GM18498 (cell line): ENCODE measurements around the gene TMX4.
"Not testable (repeated sequence)": the region's sequence is repeated elsewhere in the genome, so short reads cannot be mapped to it uniquely, and the experiment has no call there.

Source experiments
- ATAC-seq: cut with Tn5 transposase; IDR thresholded peaks from one replicate; pipeline ENCODE4 v1.9.1; 2021; ENCODE audit warnings: mild to moderate bottlenecking, moderate library complexity; ENCODE audit not compliant: unreplicated experiment

The TMX4 gene

GRCh38 chr20:7974785-7975435 lies 44.7 kb downstream of the TMX4 start:
- no peak for ATAC-seq

GRCh38 chr20:7971536-7972280 lies 47.9 kb downstream of the TMX4 start:
- no peak for ATAC-seq

GRCh38 chr20:7967199-7967844 lies 52.2 kb downstream of the TMX4 start:
- no peak for ATAC-seq

GRCh38 chr20:7966176-7966575 lies 53.4 kb downstream of the TMX4 start:
- no peak for ATAC-seq

- ATAC-seq, result no peak
These were observed 60.1 kb downstream of the TMX4 start for GRCh38 chr20:7959484-7959883.

- ATAC-seq, result not testable (repeated sequence)
These were observed 63.0 kb downstream of the TMX4 start for GRCh38 chr20:7956561-7956960.

GRCh38 chr20:7950387-7950786 lies 69.2 kb downstream of the TMX4 start:
- no peak for ATAC-seq

- no peak for ATAC-seq
These were observed 75.7 kb downstream of the TMX4 start for GRCh38 chr20:7943891-7944290.

GRCh38 chr20:7940341-7940740 lies 79.2 kb downstream of the TMX4 start, which contains the start of gene HAO1:
Gene HAO1 (minus strand): TSS chr20:7940458. CDS start chr20:7940422, 36 bp downstream.
- no peak for ATAC-seq

GRCh38 chr20:7939663-7940062 lies 79.9 kb downstream of the TMX4 start:
- ATAC-seq, result no peak

- no peak for ATAC-seq
These were observed 81.5 kb downstream of the TMX4 start for GRCh38 chr20:7938058-7938457.

GRCh38 chr20:7937328-7937727 lies 82.2 kb downstream of the TMX4 start:
- ATAC-seq, result no peak

- peak; percentile 73 for ATAC-seq
These were observed 84.5 kb downstream of the TMX4 start for GRCh38 chr20:7935027-7935551.

GRCh38 chr20:7933346-7933745 lies 86.2 kb downstream of the TMX4 start:
- no peak for ATAC-seq

- ATAC-seq, result no peak
These were observed 89.2 kb downstream of the TMX4 start for GRCh38 chr20:7930343-7930742.
